HCT116 (cell line): Measurements from ENCODE around the gene WBP1L. TPM values are rescaled to one million over a fixed set of nuclear protein-coding genes. Genes with fewer than 3 reads are reported as not detected.

ENCODE experiments used
- ATAC-seq: fragments of 200-7000 bp; cut with Tn5 transposase; 2 replicates; pipeline ENCODE4 v1.9.1; 2020; ENCODE audit warnings: mild to moderate bottlenecking, moderate library complexity
- BruUV-seq: library from RNA; stranded (reverse); fragments of 400-500 nt; replicated peaks from 2 replicates; lab custom pipeline; 2021; lab: Mats Ljungman, UMichigan
- CTCF ChIA-PET: fragments of 300-600 bp; sonication (Branson Sonifier 250); formaldehyde crosslinking; loops from one replicate; lab custom pipeline; 2021; ENCODE audit warnings: antibody characterized with exemption; lab: Charles Lee
- POLR2A ChIA-PET: fragments of 300-600, 350-600 bp; sonication (Branson Sonifier 250); formaldehyde crosslinking; loops from one replicate; lab custom pipeline; 2021; ENCODE audit warnings: antibody characterized with exemption; lab: Charles Lee
- RAD21 ChIA-PET, 2 experiments: fragments of 300-600 bp; sonication (Branson Sonifier 250); formaldehyde crosslinking; loops; one replicate each; lab custom pipeline; 2023; ENCODE audit warnings: low total read pairs in 2 of 2; ENCODE audit not compliant: uncharacterized antibody in 2 of 2, unreplicated experiment in 2 of 2, low non-redundant PET in 1 of 2; lab: Charles Lee
- DNase-seq: peaks from one replicate; pipeline ENCODE4 v3.0.0-alpha.2; 2010; ENCODE audit warnings: low read depth, low spot score
- H2AFZ ChIP-seq: fragments of 200-600 bp; shearing (Covaris generic), sonication (generic); 2 replicates; pipeline ENCODE4 v1.6.1; 2017; ENCODE audit warnings: low read depth, mixed run types, mixed read lengths, antibody characterized with exemption, low read length; ENCODE audit not compliant: poor library complexity, severe bottlenecking
- H3K27ac ChIP-seq: 2 replicates; pipeline ENCODE4 v1.5.1; 2012; ENCODE audit warnings: low read depth, low read length
- H3K27me3 ChIP-seq: fragments of 200-600 bp; sonication (generic); 2 replicates; pipeline ENCODE4 v1.6.1; 2016; ENCODE audit warnings: mixed run types, low read length, mixed read lengths; ENCODE audit not compliant: insufficient read depth
- H3K36me3 ChIP-seq, 2 experiments: fragments of 200-500 bp in 1 of 2; fragments of 200-600 bp in 1 of 2; sonication (Bioruptor generic) in 1 of 2; sonication (generic) in 1 of 2; 2 replicates each; pipeline versions ENCODE4 v1.5.1 to v1.6.1; 2014 to 2016; ENCODE audit warnings: low read length in 2 of 2, inconsistent platforms in 1 of 2, mixed read lengths in 1 of 2, mixed run types in 1 of 2; ENCODE audit not compliant: insufficient read depth in 2 of 2, control insufficient read depth in 1 of 2
- H3K4me1 ChIP-seq, 2 experiments: fragments of 200-600 bp in 1 of 2; sonication (generic) in 1 of 2; 2 replicates each; pipeline versions ENCODE4 v1.5.1 to v1.6.1; 2012 to 2017; ENCODE audit warnings: low read length in 2 of 2, inconsistent platforms in 1 of 2, mild to moderate bottlenecking in 1 of 2, mixed read lengths in 1 of 2, mixed run types in 1 of 2, moderate library complexity in 1 of 2; ENCODE audit not compliant: insufficient read depth in 2 of 2, control insufficient read depth in 1 of 2
- H3K4me2 ChIP-seq: fragments of 200-600 bp; sonication (generic); 2 replicates; pipeline ENCODE4 v1.6.1; 2017; ENCODE audit warnings: mixed run types, low read length, mixed read lengths
- H3K4me3 ChIP-seq, 2 experiments: fragments of 200-600 bp in 1 of 2; sonication (generic) in 1 of 2; replicated peaks in 1 of 2; 2 replicates each; pipeline ENCODE4 v1.5.1; 2011 to 2016; ENCODE audit warnings: low read length in 2 of 2, control low read depth in 1 of 2, low read depth in 1 of 2, mild to moderate bottlenecking in 1 of 2, mixed read lengths in 1 of 2, mixed run types in 1 of 2
- H3K79me2 ChIP-seq: fragments of 200-600 bp; sonication (generic); 2 replicates; pipeline ENCODE4 v1.6.1; 2017; ENCODE audit warnings: mild to moderate bottlenecking, mixed run types, low read length, moderate library complexity, mixed read lengths; ENCODE audit not compliant: insufficient read depth
- H3K9ac ChIP-seq: fragments of 200-600 bp; sonication (generic); 2 replicates; pipeline ENCODE4 v1.6.1; 2016; ENCODE audit warnings: low read length, mixed read lengths
- H3K9me2 ChIP-seq: fragments of 200-600 bp; sonication (generic), shearing (Covaris generic); 2 replicates; pipeline ENCODE4 v1.6.1; 2017; ENCODE audit warnings: mixed run types, mild to moderate bottlenecking, moderate library complexity; ENCODE audit not compliant: insufficient read depth
- H3K9me3 ChIP-seq, 2 experiments: fragments of 200-500 bp in 1 of 2; fragments of 200-600 bp in 1 of 2; sonication (Bioruptor generic) in 1 of 2; sonication (generic) in 1 of 2; 2 replicates each; pipeline ENCODE4 v1.6.1; 2014 to 2017; ENCODE audit warnings: low read length in 2 of 2, mixed read lengths in 2 of 2, inconsistent platforms in 1 of 2, low read depth in 1 of 2, mild to moderate bottlenecking in 1 of 2, mixed run types in 1 of 2, moderate library complexity in 1 of 2; ENCODE audit not compliant: control insufficient read depth in 1 of 2, insufficient read depth in 1 of 2
- H4K20me1 ChIP-seq: fragments of 200-600 bp; sonication (generic), shearing (Covaris generic); 2 replicates; pipeline ENCODE4 v1.6.1; 2017; ENCODE audit warnings: mixed run types, mild to moderate bottlenecking, moderate library complexity; ENCODE audit not compliant: insufficient read depth
- CEBPB ChIP-seq: IDR thresholded peaks from 2 replicates; pipeline ENCODE4 v1.6.1; 2012; ENCODE audit warnings: low read depth
- CTCF ChIP-seq, 3 experiments: fragments of 200-600 bp in 1 of 3; sonication (generic) in 1 of 3; IDR thresholded peaks in 2 of 3; conservative IDR thresholded peaks in 1 of 3; 2 replicates each; pipeline ENCODE4 v1.5.1; 2012 to 2017; ENCODE audit warnings: low read depth in 2 of 3, low read length in 2 of 3, antibody characterized with exemption in 1 of 3, borderline replicate concordance in 1 of 3, control low read depth in 1 of 3, mild to moderate bottlenecking in 1 of 3, mixed read lengths in 1 of 3, mixed run types in 1 of 3, moderate library complexity in 1 of 3; ENCODE audit not compliant: insufficient read depth in 1 of 3
- EGR1 ChIP-seq: IDR thresholded peaks from 2 replicates; pipeline ENCODE4 v1.6.1; 2012; ENCODE audit warnings: low read depth
- ELF1 ChIP-seq: IDR thresholded peaks from 2 replicates; pipeline ENCODE4 v1.6.1; 2012; ENCODE audit warnings: low read depth, borderline replicate concordance
- EZH2 ChIP-seq: fragments of 200-600 bp; sonication (generic); IDR thresholded peaks from 2 replicates; pipeline ENCODE4 v1.6.1; 2017; ENCODE audit warnings: antibody characterized with exemption, mixed run types
- FOSL1 ChIP-seq: IDR thresholded peaks from 2 replicates; pipeline ENCODE4 v1.6.1; 2012; ENCODE audit warnings: low read depth
- POLR2A ChIP-seq: IDR thresholded peaks from 2 replicates; pipeline ENCODE4 v1.7.0; 2011; ENCODE audit warnings: borderline replicate concordance; ENCODE audit not compliant: insufficient read depth, insufficient read length; ENCODE audit errors: extremely low read depth
- SP1 ChIP-seq: IDR thresholded peaks from 2 replicates; pipeline ENCODE4 v1.6.1; 2012; ENCODE audit warnings: low read depth
- SRF ChIP-seq: IDR thresholded peaks from 2 replicates; pipeline ENCODE4 v1.6.1; 2012; ENCODE audit warnings: low read depth
- YY1 ChIP-seq: IDR thresholded peaks from 2 replicates; pipeline ENCODE4 v1.6.1; 2011; ENCODE audit warnings: low read length, low read depth, moderate library complexity, mild to moderate bottlenecking; ENCODE audit not compliant: insufficient replicate concordance; ENCODE audit errors: extremely low read depth
- ZBTB33 ChIP-seq: IDR thresholded peaks from 2 replicates; pipeline ENCODE4 v1.6.1; 2011; ENCODE audit warnings: mild to moderate bottlenecking, low read length, moderate library complexity; ENCODE audit not compliant: insufficient replicate concordance; ENCODE audit errors: extremely low read depth
- ZFX ChIP-seq: fragments of 450-650 bp; IDR thresholded peaks from 2 replicates; pipeline ENCODE4 v1.6.1; 2017
- ZNF274 ChIP-seq: fragments of 200-500 bp; sonication (Bioruptor generic); IDR thresholded peaks from 2 replicates; pipeline ENCODE4 v1.6.1; 2014; ENCODE audit warnings: mild to moderate bottlenecking, low read depth, low read length, inconsistent platforms
- intact Hi-C: fragments of 100-400 bp; cut with micrococcal nuclease; formaldehyde crosslinking; loops from 2 replicates; pipeline ENCODE4 v1.10.0; 2022
- total RNA-seq: library from RNA; stranded (reverse); gene quantifications from one replicate; pipeline ENCODE4 v1.2.1, GENCODE V29; 2021; ENCODE audit not compliant: unreplicated experiment

Gene WBP1L
- total RNA-seq, 1 experiment from 2014 or later = 25.2 TPM

GRCh38 chr10:102720337-102720736, 23.4 kb upstream of the WBP1L start:
- ChIA-PET RAD21 (no interaction called here), POLR2A (no interaction called here), CTCF (interaction anchor here (0.5 to 1.1 kb wide), 2 partner anchors 72 to 216 kb away, joined by 3 to 4 read pairs; partner anchors contain the start of gene SUFU)
- Histone ChIP-seq H3K9me3 (no peaks in the 10 kb centered on the region), H4K20me1 (no peaks in the 10 kb centered on the region), H3K9ac (no peak overlapping the region), H3K4me3 (no peak overlapping the region), H3K9me2 (no peaks in the 10 kb centered on the region), H3K27me3 (no peaks in the 10 kb centered on the region), H3K27ac (no peak overlapping the region), H3K36me3 (no peaks in the 10 kb centered on the region; a peak in 1 of 4 replicates), H3K4me2 (no peak overlapping the region), H3K4me1 (peaks cover 9 to 12% of the 10 kb centered on the region in 2 experiments), H2AFZ (no peak overlapping the region), H3K79me2 (peaks cover 35% of the 10 kb centered on the region)
- BruUV-seq = no TSS peak
- ATAC-seq (no peak), DNase-seq (no peak)
- no peak for TF ChIP-seq YY1
- no peak for TF ChIP-seq EGR1
- TF ChIP-seq ZFX = no peak
- TF ChIP-seq POLR2A = no peak
- no peak for TF ChIP-seq ZBTB33
- TF ChIP-seq SP1 = no peak
- TF ChIP-seq SRF = no peak
- no peak for TF ChIP-seq CEBPB
- no peak for TF ChIP-seq ELF1
- no peak for TF ChIP-seq CTCF (IDR thresholded peaks at IDR 0.05 in 2 of 3, conservative IDR thresholded peaks at IDR 0.05 in 1 of 3; ENCODE audit: borderline replicate concordance in 1 of 3, insufficient read depth in 1 of 3, low read depth in 2 of 3, low read length in 2 of 3)
- TF ChIP-seq ZNF274 = no peak
- no peak for TF ChIP-seq EZH2
- no peak for TF ChIP-seq FOSL1
- intact Hi-C loops = no loop called here
